ENCODE data around the gene BLM. TPM values are rescaled to one million over a fixed set of nuclear protein-coding genes. Genes with fewer than 3 reads are reported as not detected.

The BLM gene
- total RNA-seq, 1 donor from 2014 or later, result 26.2 TPM

GRCh38 chr15:90711418-90711824, 5.7 kb upstream of the BLM start:
- Histone ChIP-seq H3K4me1 (peaks cover 8% of the 10 kb centered on the region), H3K9me3 (replicated peaks) (no peaks in the 10 kb centered on the region), H3K36me3 (no peaks in the 10 kb centered on the region), H3K27me3 (ENCODE audit: low read depth) (no peaks in the 10 kb centered on the region), H3K27ac (replicated peaks) (no peak overlapping the region), H3K4me3 (no peak overlapping the region)
- intact Hi-C loops (cut with micrococcal nuclease), result no loop called here
- no peak for TF ChIP-seq CTCF (IDR thresholded peaks at IDR 0.05; ENCODE audit: borderline replicate concordance)
- no peak for DNase-seq

DNA sequence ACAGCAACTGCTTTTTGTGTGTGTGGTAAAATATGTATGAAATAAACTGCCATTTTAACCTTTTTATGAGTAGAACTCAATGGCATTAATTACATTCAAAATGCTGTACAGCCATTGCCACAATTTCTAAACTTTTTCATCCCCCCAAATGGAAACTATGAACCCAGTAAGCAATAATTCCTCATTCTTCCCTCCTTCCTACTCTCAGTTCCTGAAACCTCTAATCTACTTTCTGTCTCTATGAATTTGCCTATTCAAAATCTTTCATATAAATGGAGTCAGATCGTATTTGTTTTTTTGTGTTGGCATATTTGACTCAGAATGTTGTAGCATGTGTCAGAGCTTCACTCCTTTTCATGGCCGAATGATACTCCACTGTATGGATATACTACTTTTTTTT, 5.3 kb upstream of the BLM start:
- DNase-seq, result no peak
- intact Hi-C loops (cut with micrococcal nuclease), result no loop called here
- TF ChIP-seq CTCF (IDR thresholded peaks at IDR 0.05; ENCODE audit: borderline replicate concordance), result no peak
- Histone ChIP-seq H3K4me1 (peaks cover 8% of the 10 kb centered on the region), H3K27me3 (ENCODE audit: low read depth) (no peaks in the 10 kb centered on the region), H3K4me3 (no peak overlapping the region), H3K36me3 (no peaks in the 10 kb centered on the region), H3K9me3 (replicated peaks) (no peaks in the 10 kb centered on the region), H3K27ac (replicated peaks) (no peak overlapping the region)

DNA sequence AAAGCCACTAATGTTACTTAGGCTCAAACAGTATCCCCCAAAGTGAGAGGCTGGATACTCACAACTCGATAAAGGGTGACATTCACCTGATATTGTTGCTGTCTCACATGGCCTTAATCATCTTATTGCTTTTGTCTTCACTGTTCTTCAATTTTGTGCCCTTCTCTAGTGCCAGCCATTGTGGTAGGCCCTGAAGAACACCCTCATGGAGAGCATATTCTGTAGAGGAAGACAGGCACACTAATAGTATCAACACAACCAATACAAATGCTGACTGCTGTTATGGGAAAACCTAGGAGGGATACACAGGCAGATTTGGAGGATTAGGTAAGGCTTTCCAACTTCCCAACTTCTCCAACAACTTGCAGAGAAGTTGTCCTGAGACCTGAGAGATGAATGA, 4.1 kb upstream of the BLM start:
- Histone ChIP-seq H3K36me3 (no peaks in the 10 kb centered on the region), H3K4me3 (no peak overlapping the region), H3K27ac (replicated peaks) (no peak overlapping the region), H3K9me3 (replicated peaks) (no peaks in the 10 kb centered on the region), H3K27me3 (ENCODE audit: low read depth) (no peaks in the 10 kb centered on the region), H3K4me1 (peaks cover 17% of the 10 kb centered on the region)
- intact Hi-C loops (cut with micrococcal nuclease), result no loop called here
- no peak for TF ChIP-seq CTCF (IDR thresholded peaks at IDR 0.05; ENCODE audit: borderline replicate concordance)
- DNase-seq, result no peak

DNA sequence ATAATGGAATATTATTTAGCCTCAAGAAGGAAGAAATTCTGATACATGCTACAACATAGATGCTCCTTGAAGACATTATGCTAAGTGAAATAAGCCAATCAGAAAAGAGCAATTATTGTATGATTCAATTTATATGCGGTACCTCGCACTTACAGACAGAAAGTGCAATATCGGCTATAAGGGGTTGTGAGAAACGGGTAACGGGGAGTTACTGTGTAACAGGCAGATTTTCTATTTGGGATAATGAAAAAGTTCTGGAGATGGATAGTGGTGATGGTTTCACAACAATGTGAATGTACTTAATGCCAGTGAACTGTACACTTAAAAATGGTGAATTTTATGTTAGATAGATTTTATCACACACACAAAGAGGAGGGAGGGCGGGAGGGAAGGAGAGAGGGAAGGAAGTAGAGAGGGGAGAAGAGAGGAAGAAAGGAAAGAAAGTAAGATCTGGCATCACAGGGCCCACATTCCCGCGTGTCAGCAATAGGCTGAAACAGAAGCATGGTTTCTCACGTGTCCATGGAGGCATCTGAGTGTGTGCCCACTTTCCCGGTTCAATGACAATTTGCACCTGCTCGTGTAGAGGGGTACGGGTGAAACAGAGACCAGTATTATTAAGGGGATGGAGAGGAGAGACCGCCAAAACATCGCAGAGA, 700 bp upstream of the BLM start:
- H3K27me3 ChIP-seq (ENCODE audit: low read depth), result no peaks in the 10 kb centered on the region
- H3K4me3 ChIP-seq, result peak overlapping the region; percentile 77
- peak overlapping the region; percentile 93 for H3K27ac ChIP-seq (replicated peaks)
- peaks cover 19% of the 10 kb centered on the region for H3K4me1 ChIP-seq
- intact Hi-C loops (cut with micrococcal nuclease), result no loop called here
- no peaks in the 10 kb centered on the region for H3K36me3 ChIP-seq
- no peaks in the 10 kb centered on the region for H3K9me3 ChIP-seq (replicated peaks)
- no peak for TF ChIP-seq CTCF (IDR thresholded peaks at IDR 0.05; ENCODE audit: borderline replicate concordance)
- DNase-seq, result no peak

DNA sequence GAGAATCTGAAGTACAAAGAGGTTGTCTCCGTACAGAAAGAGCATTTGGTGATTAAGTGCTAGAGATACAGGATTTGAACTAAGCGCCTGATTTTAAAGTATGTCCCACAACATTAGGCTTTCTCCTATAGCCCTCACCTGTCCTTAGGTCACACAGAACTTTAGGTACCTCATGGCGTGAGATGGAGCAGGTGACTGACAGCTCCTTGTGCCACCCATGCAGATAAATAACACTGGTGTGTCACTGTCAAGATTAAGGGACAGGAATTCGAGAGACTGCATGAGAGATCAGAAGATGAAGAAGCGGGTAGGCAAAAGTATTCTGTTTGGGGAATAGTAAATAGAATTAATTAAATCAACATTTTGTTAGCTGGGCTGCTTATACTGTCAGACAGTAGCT, 1.1 kb downstream of the BLM start:
- TF ChIP-seq CTCF (IDR thresholded peaks at IDR 0.05; ENCODE audit: borderline replicate concordance), result no peak

More for the DNA sequence above, 1.1 kb downstream of the BLM start:
- DNase-seq, result no peak
- H3K27me3 ChIP-seq (ENCODE audit: low read depth), result no peaks in the 10 kb centered on the region
- no peak overlapping the region for H3K27ac ChIP-seq (replicated peaks)
- H3K4me1 ChIP-seq, result peaks cover 19% of the 10 kb centered on the region
- H3K9me3 ChIP-seq (replicated peaks), result no peaks in the 10 kb centered on the region
- no peaks in the 10 kb centered on the region for H3K36me3 ChIP-seq
- peak overlapping the region; percentile 77 for H3K4me3 ChIP-seq
- intact Hi-C loops (cut with micrococcal nuclease), result no loop called here

Data from left ventricle myocardium inferior (tissue), 1 donor.